Measurements from ENCODE around the gene DDC.

DDC gene

GRCh38 chr7:50502947-50503346 is 62.3 kb downstream of the DDC start:
- no peak overlapping the region for H3K4me3 ChIP-seq (ENCODE audit: low read depth, low read length)
- TF ChIP-seq CTCF (IDR thresholded peaks at IDR 0.05; ENCODE audit: borderline replicate concordance, insufficient read depth, low read depth, low read length), result no peak

- TF ChIP-seq CTCF (IDR thresholded peaks at IDR 0.05; ENCODE audit: borderline replicate concordance, insufficient read depth, low read depth, low read length), result no peak
- H3K4me3 ChIP-seq (ENCODE audit: low read depth, low read length), result no peak overlapping the region
Measured at GRCh38 chr7:50502001-50502684, 63.1 kb downstream of the DDC start.

GRCh38 chr7:50499092-50499491 is 66.1 kb downstream of the DDC start:
- no peak overlapping the region for H3K4me3 ChIP-seq (ENCODE audit: low read depth, low read length)
- no peak for TF ChIP-seq CTCF (IDR thresholded peaks at IDR 0.05; ENCODE audit: borderline replicate concordance, insufficient read depth, low read depth, low read length)

- no peak for TF ChIP-seq CTCF (IDR thresholded peaks at IDR 0.05; ENCODE audit: borderline replicate concordance, insufficient read depth, low read depth, low read length)
Measured at GRCh38 chr7:50497968-50498367, 67.2 kb downstream of the DDC start.

GRCh38 chr7:50497068-50497642 is 68.0 kb downstream of the DDC start:
- H3K4me3 ChIP-seq (ENCODE audit: low read depth, low read length), result no peak overlapping the region
- no peak for TF ChIP-seq CTCF (IDR thresholded peaks at IDR 0.05; ENCODE audit: borderline replicate concordance, insufficient read depth, low read depth, low read length)

More at GRCh38 chr7:50497968-50498367, 67.2 kb downstream of the DDC start:
- H3K4me3 ChIP-seq (ENCODE audit: low read depth, low read length), result no peak overlapping the region

- TF ChIP-seq CTCF (IDR thresholded peaks at IDR 0.05; ENCODE audit: borderline replicate concordance, insufficient read depth, low read depth, low read length), result no peak
- no peak overlapping the region for H3K4me3 ChIP-seq (ENCODE audit: low read depth, low read length)
Measured at GRCh38 chr7:50496569-50496968, 68.6 kb downstream of the DDC start.

- no peak overlapping the region for H3K4me3 ChIP-seq (ENCODE audit: low read depth, low read length)
- TF ChIP-seq CTCF (IDR thresholded peaks at IDR 0.05; ENCODE audit: borderline replicate concordance, insufficient read depth, low read depth, low read length), result no peak
Measured at GRCh38 chr7:50495746-50496145, 69.5 kb downstream of the DDC start.
